Left renal pelvis (tissue), 4 donors: Measurements from ENCODE around the gene GBF1. TPM values are rescaled to one million over a fixed set of nuclear protein-coding genes. Genes with fewer than 3 reads are reported as not detected.

ENCODE experiments used
- DNase-seq, 4 donors: peaks; one replicate each; pipeline ENCODE4 v3.0.0-alpha.2; 2013; ENCODE audit warnings: low read depth in 4 of 4, low spot score in 3 of 4
- polyA plus RNA-seq, 4 donors: library from polyadenylated mRNA; unstranded; fragments of 120-200 nt; gene quantifications; one replicate each; pipeline ENCODE4 v1.2.1, GENCODE V29; 2013; ENCODE audit not compliant: insufficient read length in 4 of 4

Gene GBF1
- polyA plus RNA-seq, 4 donors: 42.3 to 53.4 (median 50.3) TPM

GRCh38 chr10:102384606-102385429, 139.5 kb downstream of the GBF1 start:
- DNase-seq: no peak

GRCh38 chr10:102389894-102390293, 144.6 kb downstream of the GBF1 start:
- DNase-seq: no peak

GRCh38 chr10:102392306-102392705, 147.0 kb downstream of the GBF1 start:
- no peak for DNase-seq

- no peak for DNase-seq
Observed at GRCh38 chr10:102393411-102394078, 148.2 kb downstream of the GBF1 start.

- peak in 3 of 4 donors; percentile 72 to 82 (median 74) for DNase-seq
Observed at GRCh38 chr10:102394079-102394800, 148.9 kb downstream of the GBF1 start.

- DNase-seq: no peak
Observed at GRCh38 chr10:102394801-102395399, 149.6 kb downstream of the GBF1 start.

- DNase-seq: peak in 2 of 4 donors; percentile 76 to 81
Observed at GRCh38 chr10:102395400-102396316, 150.3 kb downstream of the GBF1 start, which contains the start of gene NFKB2. Gene NFKB2, plus strand, starts transcription at chr10:102395705. Its CDS starts 255 bp downstream, at chr10:102395960.

- DNase-seq: no peak
Observed at GRCh38 chr10:102396317-102396650, 151.0 kb downstream of the GBF1 start.

GRCh38 chr10:102396730-102397151, 151.4 kb downstream of the GBF1 start:
- no peak for DNase-seq

- DNase-seq: no peak
Observed at GRCh38 chr10:102397222-102398171, 152.2 kb downstream of the GBF1 start.

GRCh38 chr10:102398172-102399020, 153.1 kb downstream of the GBF1 start:
- DNase-seq: no peak

GRCh38 chr10:102399217-102400021, 154.1 kb downstream of the GBF1 start:
- peak in 1 of 4 donors; percentile 69 for DNase-seq

GRCh38 chr10:102400076-102400475, 154.7 kb downstream of the GBF1 start:
- DNase-seq: no peak

GRCh38 chr10:102400598-102401341, 155.4 kb downstream of the GBF1 start:
- no peak for DNase-seq

- DNase-seq: no peak
Observed at GRCh38 chr10:102401342-102401654, 156.0 kb downstream of the GBF1 start.

- no peak for DNase-seq
Observed at GRCh38 chr10:102401735-102402511, 156.6 kb downstream of the GBF1 start.
